WTC11 (cell line): ENCODE results near the gene PCNA. TPM values are rescaled to one million over a fixed set of nuclear protein-coding genes. Genes with fewer than 3 reads are reported as not detected.

Source experiments
- CBFB ChIP-seq: sonication (generic); formaldehyde crosslinking; IDR thresholded peaks from 2 replicates; pipeline ENCODE4 v1.8.1; 2022; ENCODE audit warnings: mild to moderate bottlenecking, low read depth, missing genetic modification reagents
- CREB1 ChIP-seq: sonication (generic); formaldehyde crosslinking; IDR thresholded peaks from 2 replicates; pipeline ENCODE4 v1.8.0; 2023; ENCODE audit warnings: mild to moderate bottlenecking, missing genetic modification reagents
- NFE2L1 ChIP-seq: sonication (generic); formaldehyde crosslinking; IDR thresholded peaks from 2 replicates; pipeline ENCODE4 v1.8.1; 2023; ENCODE audit warnings: missing genetic modification reagents
- NR1H2 ChIP-seq: sonication (generic); formaldehyde crosslinking; IDR thresholded peaks from 2 replicates; pipeline ENCODE4 v1.9.0; 2021; ENCODE audit warnings: mild to moderate bottlenecking, moderate library complexity, missing genetic modification reagents
- PRRX2 ChIP-seq: fragments of 250-450 bp; sonication (Bioruptor Pico); IDR thresholded peaks from 2 replicates; pipeline ENCODE4 v1.8.0; 2021; ENCODE audit warnings: mild to moderate bottlenecking
- RORB ChIP-seq: fragments of 250-450 bp; sonication (Bioruptor Pico); IDR thresholded peaks from 2 replicates; pipeline ENCODE4 v1.9.0; 2021; ENCODE audit warnings: mild to moderate bottlenecking
- SOX15 ChIP-seq: fragments of 250-450 bp; sonication (Bioruptor Pico); IDR thresholded peaks from 2 replicates; pipeline ENCODE4 v1.9.0; 2021; ENCODE audit warnings: mild to moderate bottlenecking
- SP1 ChIP-seq: sonication (generic); formaldehyde crosslinking; conservative IDR thresholded peaks from 2 replicates; pipeline ENCODE4 v1.8.1; 2022; ENCODE audit warnings: missing genetic modification reagents
- TCF7 ChIP-seq: sonication (generic); formaldehyde crosslinking; IDR thresholded peaks from 2 replicates; pipeline ENCODE4 v1.8.0; 2022; ENCODE audit warnings: mild to moderate bottlenecking, low read depth, missing genetic modification reagents, moderate library complexity
- TP53 ChIP-seq: sonication (generic); formaldehyde crosslinking; IDR thresholded peaks from 2 replicates; pipeline ENCODE4 v1.8.1; 2023; ENCODE audit warnings: mild to moderate bottlenecking, missing genetic modification reagents
- ZNF317 ChIP-seq: sonication (generic); formaldehyde crosslinking; IDR thresholded peaks from 2 replicates; pipeline ENCODE4 v1.8.1; 2023; ENCODE audit warnings: low read depth, mild to moderate bottlenecking, moderate library complexity, missing genetic modification reagents, borderline replicate concordance
- ZNF416 ChIP-seq: fragments of 250-450 bp; sonication (Bioruptor Pico); IDR thresholded peaks from 2 replicates; pipeline ENCODE4 v1.9.0; 2021; ENCODE audit warnings: mild to moderate bottlenecking, inconsistent platforms
- ZNF671 ChIP-seq: fragments of 250-450 bp; sonication (Bioruptor Pico); IDR thresholded peaks from 2 replicates; pipeline ENCODE4 v1.8.0; 2021; ENCODE audit warnings: mild to moderate bottlenecking
- total RNA-seq: library from RNA; stranded (reverse); gene quantifications from 3 replicates; pipeline ENCODE4 v1.2.3, GENCODE V29; 2021
- TF ChIP-seq, protein P1 (sequence below): sonication (generic); formaldehyde crosslinking; IDR thresholded peaks from 2 replicates; pipeline ENCODE4 v1.8.1; 2022; ENCODE audit warnings: mild to moderate bottlenecking, missing genetic modification reagents, moderate library complexity, borderline replicate concordance
- TF ChIP-seq, protein P2 (sequence below): sonication (generic); formaldehyde crosslinking; IDR thresholded peaks from 2 replicates; pipeline ENCODE4 v1.8.1; 2022; ENCODE audit warnings: missing genetic modification reagents, borderline replicate concordance
- TF ChIP-seq, protein P3 (sequence below): fragments of 250-450 bp; sonication (Bioruptor Pico); IDR thresholded peaks from 2 replicates; pipeline ENCODE4 v2.1.2; 2022; ENCODE audit warnings: mild to moderate bottlenecking, moderate library complexity
- TF ChIP-seq, protein P4 (sequence below): sonication (generic); formaldehyde crosslinking; IDR thresholded peaks from 2 replicates; pipeline ENCODE4 v1.8.0; 2023; ENCODE audit warnings: mild to moderate bottlenecking, missing genetic modification reagents
- TF ChIP-seq, protein P5 (sequence below): fragments of 250-450 bp; sonication (Bioruptor Pico); IDR thresholded peaks from 2 replicates; pipeline ENCODE4 v1.9.0; 2021; ENCODE audit warnings: mild to moderate bottlenecking, borderline replicate concordance
- TF ChIP-seq, protein P6 (sequence below): sonication (generic); formaldehyde crosslinking; IDR thresholded peaks from 2 replicates; pipeline ENCODE4 v1.8.0; 2022; ENCODE audit warnings: missing genetic modification reagents
- TF ChIP-seq, protein P7 (sequence below): fragments of 250-450 bp; sonication (Bioruptor Pico); IDR thresholded peaks from 2 replicates; pipeline ENCODE4 v1.9.0; 2021; ENCODE audit warnings: mild to moderate bottlenecking

PCNA gene
- total RNA-seq, 1 experiment from 2014 or later, result 262 TPM

DNA sequence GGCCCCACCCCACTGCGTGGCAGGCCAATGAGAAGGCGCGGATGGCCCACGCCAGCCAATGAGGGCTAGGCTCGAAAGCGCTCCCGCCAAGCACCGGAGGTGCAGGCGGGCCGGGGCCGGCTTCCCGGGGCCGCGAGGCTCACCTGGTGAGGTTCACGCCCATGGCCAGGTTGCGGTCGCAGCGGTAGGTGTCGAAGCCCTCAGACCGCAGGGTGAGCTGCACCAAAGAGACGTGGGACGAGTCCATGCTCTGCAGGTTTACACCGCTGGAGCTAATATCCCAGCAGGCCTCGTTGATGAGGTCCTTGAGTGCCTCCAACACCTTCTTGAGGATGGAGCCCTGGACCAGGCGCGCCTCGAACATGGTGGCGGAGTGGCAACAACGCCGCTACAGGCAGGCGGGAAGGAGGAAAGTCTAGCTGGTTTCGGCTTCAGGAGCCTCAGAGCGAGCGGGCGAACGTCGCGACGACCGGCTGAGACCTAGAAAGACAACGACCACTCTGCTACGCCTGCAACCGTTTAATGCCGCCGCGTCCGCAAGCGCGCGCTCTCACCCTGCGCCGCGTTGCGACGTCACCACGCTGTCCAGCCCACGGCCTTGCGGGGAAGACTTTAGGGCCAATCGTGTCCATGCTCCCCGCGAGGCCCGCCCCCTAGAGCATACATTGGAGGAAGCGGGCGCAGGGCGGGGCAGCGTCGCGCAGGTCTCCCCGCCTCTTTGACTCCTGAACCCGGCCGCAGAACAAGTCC lies at the start of gene PCNA (continued):
- TF ChIP-seq NR1H2 (CRISPR knock-in tag) (no peak), ZNF416 (CRISPR knock-in tag) (peak; percentile 32; the same call in 1 of the 2 replicates), ZNF671 (CRISPR knock-in tag) (no peak), SOX15 (no peak), TP53 (peak; percentile 94), SP1 (CRISPR knock-in tag) (peak; percentile 91), TCF7 (CRISPR knock-in tag) (no peak), RORB (no peak), PRRX2 (CRISPR knock-in tag) (0 out of 2 replicates have a peak, but pooled peaks have one; percentile 38), CREB1 (peak; percentile 71; the same call in 1 of the 2 replicates), CBFB (CRISPR knock-in tag) (peak; percentile 43), ZNF317 (CRISPR knock-in tag) (no peak; the same call in 1 of the 2 replicates), NFE2L1 (CRISPR knock-in tag) (peak; percentile 67)
- TF ChIP-seq, protein P1, sequence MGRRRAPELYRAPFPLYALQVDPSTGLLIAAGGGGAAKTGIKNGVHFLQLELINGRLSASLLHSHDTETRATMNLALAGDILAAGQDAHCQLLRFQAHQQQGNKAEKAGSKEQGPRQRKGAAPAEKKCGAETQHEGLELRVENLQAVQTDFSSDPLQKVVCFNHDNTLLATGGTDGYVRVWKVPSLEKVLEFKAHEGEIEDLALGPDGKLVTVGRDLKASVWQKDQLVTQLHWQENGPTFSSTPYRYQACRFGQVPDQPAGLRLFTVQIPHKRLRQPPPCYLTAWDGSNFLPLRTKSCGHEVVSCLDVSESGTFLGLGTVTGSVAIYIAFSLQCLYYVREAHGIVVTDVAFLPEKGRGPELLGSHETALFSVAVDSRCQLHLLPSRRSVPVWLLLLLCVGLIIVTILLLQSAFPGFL (CRISPR knock-in tag), result no peak; the same call in none of the 2 replicates
- TF ChIP-seq, protein P2, sequence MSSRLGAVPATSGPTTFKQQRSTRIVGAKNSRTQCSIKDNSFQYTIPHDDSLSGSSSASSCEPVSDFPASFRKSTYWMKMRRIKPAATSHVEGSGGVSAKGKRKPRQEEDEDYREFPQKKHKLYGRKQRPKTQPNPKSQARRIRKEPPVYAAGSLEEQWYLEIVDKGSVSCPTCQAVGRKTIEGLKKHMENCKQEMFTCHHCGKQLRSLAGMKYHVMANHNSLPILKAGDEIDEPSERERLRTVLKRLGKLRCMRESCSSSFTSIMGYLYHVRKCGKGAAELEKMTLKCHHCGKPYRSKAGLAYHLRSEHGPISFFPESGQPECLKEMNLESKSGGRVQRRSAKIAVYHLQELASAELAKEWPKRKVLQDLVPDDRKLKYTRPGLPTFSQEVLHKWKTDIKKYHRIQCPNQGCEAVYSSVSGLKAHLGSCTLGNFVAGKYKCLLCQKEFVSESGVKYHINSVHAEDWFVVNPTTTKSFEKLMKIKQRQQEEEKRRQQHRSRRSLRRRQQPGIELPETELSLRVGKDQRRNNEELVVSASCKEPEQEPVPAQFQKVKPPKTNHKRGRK, result no peak
- TF ChIP-seq, protein P3, sequence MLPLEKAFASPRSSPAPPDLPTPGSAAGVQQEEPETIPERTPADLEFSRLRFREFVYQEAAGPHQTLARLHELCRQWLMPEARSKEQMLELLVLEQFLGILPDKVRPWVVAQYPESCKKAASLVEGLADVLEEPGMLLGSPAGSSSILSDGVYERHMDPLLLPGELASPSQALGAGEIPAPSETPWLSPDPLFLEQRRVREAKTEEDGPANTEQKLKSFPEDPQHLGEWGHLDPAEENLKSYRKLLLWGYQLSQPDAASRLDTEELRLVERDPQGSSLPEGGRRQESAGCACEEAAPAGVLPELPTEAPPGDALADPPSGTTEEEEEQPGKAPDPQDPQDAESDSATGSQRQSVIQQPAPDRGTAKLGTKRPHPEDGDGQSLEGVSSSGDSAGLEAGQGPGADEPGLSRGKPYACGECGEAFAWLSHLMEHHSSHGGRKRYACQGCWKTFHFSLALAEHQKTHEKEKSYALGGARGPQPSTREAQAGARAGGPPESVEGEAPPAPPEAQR, result no peak
- TF ChIP-seq, protein P4, sequence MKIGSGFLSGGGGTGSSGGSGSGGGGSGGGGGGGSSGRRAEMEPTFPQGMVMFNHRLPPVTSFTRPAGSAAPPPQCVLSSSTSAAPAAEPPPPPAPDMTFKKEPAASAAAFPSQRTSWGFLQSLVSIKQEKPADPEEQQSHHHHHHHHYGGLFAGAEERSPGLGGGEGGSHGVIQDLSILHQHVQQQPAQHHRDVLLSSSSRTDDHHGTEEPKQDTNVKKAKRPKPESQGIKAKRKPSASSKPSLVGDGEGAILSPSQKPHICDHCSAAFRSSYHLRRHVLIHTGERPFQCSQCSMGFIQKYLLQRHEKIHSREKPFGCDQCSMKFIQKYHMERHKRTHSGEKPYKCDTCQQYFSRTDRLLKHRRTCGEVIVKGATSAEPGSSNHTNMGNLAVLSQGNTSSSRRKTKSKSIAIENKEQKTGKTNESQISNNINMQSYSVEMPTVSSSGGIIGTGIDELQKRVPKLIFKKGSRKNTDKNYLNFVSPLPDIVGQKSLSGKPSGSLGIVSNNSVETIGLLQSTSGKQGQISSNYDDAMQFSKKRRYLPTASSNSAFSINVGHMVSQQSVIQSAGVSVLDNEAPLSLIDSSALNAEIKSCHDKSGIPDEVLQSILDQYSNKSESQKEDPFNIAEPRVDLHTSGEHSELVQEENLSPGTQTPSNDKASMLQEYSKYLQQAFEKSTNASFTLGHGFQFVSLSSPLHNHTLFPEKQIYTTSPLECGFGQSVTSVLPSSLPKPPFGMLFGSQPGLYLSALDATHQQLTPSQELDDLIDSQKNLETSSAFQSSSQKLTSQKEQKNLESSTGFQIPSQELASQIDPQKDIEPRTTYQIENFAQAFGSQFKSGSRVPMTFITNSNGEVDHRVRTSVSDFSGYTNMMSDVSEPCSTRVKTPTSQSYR (CRISPR knock-in tag), result peak; percentile 50; the same call in 1 of the 2 replicates
- TF ChIP-seq, protein P5, sequence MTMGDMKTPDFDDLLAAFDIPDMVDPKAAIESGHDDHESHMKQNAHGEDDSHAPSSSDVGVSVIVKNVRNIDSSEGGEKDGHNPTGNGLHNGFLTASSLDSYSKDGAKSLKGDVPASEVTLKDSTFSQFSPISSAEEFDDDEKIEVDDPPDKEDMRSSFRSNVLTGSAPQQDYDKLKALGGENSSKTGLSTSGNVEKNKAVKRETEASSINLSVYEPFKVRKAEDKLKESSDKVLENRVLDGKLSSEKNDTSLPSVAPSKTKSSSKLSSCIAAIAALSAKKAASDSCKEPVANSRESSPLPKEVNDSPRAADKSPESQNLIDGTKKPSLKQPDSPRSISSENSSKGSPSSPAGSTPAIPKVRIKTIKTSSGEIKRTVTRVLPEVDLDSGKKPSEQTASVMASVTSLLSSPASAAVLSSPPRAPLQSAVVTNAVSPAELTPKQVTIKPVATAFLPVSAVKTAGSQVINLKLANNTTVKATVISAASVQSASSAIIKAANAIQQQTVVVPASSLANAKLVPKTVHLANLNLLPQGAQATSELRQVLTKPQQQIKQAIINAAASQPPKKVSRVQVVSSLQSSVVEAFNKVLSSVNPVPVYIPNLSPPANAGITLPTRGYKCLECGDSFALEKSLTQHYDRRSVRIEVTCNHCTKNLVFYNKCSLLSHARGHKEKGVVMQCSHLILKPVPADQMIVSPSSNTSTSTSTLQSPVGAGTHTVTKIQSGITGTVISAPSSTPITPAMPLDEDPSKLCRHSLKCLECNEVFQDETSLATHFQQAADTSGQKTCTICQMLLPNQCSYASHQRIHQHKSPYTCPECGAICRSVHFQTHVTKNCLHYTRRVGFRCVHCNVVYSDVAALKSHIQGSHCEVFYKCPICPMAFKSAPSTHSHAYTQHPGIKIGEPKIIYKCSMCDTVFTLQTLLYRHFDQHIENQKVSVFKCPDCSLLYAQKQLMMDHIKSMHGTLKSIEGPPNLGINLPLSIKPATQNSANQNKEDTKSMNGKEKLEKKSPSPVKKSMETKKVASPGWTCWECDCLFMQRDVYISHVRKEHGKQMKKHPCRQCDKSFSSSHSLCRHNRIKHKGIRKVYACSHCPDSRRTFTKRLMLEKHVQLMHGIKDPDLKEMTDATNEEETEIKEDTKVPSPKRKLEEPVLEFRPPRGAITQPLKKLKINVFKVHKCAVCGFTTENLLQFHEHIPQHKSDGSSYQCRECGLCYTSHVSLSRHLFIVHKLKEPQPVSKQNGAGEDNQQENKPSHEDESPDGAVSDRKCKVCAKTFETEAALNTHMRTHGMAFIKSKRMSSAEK (CRISPR knock-in tag), result no peak
- TF ChIP-seq, protein P6, sequence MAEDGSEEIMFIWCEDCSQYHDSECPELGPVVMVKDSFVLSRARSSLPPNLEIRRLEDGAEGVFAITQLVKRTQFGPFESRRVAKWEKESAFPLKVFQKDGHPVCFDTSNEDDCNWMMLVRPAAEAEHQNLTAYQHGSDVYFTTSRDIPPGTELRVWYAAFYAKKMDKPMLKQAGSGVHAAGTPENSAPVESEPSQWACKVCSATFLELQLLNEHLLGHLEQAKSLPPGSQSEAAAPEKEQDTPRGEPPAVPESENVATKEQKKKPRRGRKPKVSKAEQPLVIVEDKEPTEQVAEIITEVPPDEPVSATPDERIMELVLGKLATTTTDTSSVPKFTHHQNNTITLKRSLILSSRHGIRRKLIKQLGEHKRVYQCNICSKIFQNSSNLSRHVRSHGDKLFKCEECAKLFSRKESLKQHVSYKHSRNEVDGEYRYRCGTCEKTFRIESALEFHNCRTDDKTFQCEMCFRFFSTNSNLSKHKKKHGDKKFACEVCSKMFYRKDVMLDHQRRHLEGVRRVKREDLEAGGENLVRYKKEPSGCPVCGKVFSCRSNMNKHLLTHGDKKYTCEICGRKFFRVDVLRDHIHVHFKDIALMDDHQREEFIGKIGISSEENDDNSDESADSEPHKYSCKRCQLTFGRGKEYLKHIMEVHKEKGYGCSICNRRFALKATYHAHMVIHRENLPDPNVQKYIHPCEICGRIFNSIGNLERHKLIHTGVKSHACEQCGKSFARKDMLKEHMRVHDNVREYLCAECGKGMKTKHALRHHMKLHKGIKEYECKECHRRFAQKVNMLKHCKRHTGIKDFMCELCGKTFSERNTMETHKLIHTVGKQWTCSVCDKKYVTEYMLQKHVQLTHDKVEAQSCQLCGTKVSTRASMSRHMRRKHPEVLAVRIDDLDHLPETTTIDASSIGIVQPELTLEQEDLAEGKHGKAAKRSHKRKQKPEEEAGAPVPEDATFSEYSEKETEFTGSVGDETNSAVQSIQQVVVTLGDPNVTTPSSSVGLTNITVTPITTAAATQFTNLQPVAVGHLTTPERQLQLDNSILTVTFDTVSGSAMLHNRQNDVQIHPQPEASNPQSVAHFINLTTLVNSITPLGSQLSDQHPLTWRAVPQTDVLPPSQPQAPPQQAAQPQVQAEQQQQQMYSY, result no peak
- TF ChIP-seq, protein P7, sequence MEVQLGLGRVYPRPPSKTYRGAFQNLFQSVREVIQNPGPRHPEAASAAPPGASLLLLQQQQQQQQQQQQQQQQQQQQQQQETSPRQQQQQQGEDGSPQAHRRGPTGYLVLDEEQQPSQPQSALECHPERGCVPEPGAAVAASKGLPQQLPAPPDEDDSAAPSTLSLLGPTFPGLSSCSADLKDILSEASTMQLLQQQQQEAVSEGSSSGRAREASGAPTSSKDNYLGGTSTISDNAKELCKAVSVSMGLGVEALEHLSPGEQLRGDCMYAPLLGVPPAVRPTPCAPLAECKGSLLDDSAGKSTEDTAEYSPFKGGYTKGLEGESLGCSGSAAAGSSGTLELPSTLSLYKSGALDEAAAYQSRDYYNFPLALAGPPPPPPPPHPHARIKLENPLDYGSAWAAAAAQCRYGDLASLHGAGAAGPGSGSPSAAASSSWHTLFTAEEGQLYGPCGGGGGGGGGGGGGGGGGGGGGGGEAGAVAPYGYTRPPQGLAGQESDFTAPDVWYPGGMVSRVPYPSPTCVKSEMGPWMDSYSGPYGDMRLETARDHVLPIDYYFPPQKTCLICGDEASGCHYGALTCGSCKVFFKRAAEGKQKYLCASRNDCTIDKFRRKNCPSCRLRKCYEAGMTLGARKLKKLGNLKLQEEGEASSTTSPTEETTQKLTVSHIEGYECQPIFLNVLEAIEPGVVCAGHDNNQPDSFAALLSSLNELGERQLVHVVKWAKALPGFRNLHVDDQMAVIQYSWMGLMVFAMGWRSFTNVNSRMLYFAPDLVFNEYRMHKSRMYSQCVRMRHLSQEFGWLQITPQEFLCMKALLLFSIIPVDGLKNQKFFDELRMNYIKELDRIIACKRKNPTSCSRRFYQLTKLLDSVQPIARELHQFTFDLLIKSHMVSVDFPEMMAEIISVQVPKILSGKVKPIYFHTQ (CRISPR knock-in tag), result no peak
